IMR-90 (cell line): ENCODE data around the gene AAMDC. TPM values are rescaled to one million over a fixed set of nuclear protein-coding genes. Genes with fewer than 3 reads are reported as not detected.
"Not testable (repeated sequence)": the region's sequence is repeated elsewhere in the genome, so short reads cannot be mapped to it uniquely, and the experiment has no call there.

ENCODE experiments used
- ATAC-seq: fragments of 200-7000 bp; cut with Tn5 transposase; 2 replicates; pipeline ENCODE4 v1.9.1; 2020; ENCODE audit warnings: low read depth, mild to moderate bottlenecking, moderate library complexity
- BruUV-seq: library from RNA; stranded (reverse); fragments of 400-500 nt; replicated peaks from 2 replicates; lab custom pipeline; 2021; lab: Mats Ljungman, UMichigan
- CTCF ChIA-PET: fragments of 300-600 bp; formaldehyde crosslinking; extraction: SDS; loops from one replicate; lab custom pipeline; 2021; ENCODE audit warnings: antibody characterized with exemption; lab: Yijun Ruan, JAX
- POLR2A ChIA-PET: fragments of 300-600 bp; sonication (Branson Sonifier 250); formaldehyde crosslinking; loops from one replicate; lab custom pipeline; 2022; ENCODE audit warnings: antibody characterized with exemption; ENCODE audit not compliant: unreplicated experiment; lab: Charles Lee
- DNase-seq: peaks from one replicate; pipeline ENCODE4 v3.0.0; 2013
- H2AFZ ChIP-seq: replicated peaks from 2 replicates; pipeline ENCODE3; 2013; ENCODE audit warnings: low read length, mild to moderate bottlenecking; ENCODE audit not compliant: poor library complexity
- H2AK5ac ChIP-seq: 2 replicates; pipeline ENCODE4 v1.6.1; 2013; ENCODE audit warnings: low read depth, low read length, inconsistent platforms
- H2AK9ac ChIP-seq: replicated peaks from 2 replicates; pipeline ENCODE3; 2013; ENCODE audit warnings: mild to moderate bottlenecking, low read depth, low read length, moderate library complexity; ENCODE audit not compliant: poor library complexity
- H2BK120ac ChIP-seq: 2 replicates; pipeline ENCODE4 v1.6.1; 2013; ENCODE audit warnings: low read depth, low read length, inconsistent platforms
- H2BK15ac ChIP-seq: 3 replicates; pipeline ENCODE4 v1.6.1; 2013; ENCODE audit warnings: low read depth, low read length, inconsistent platforms
- H2BK20ac ChIP-seq: 2 replicates; pipeline ENCODE4 v1.6.1; 2013; ENCODE audit warnings: low read depth, mild to moderate bottlenecking, inconsistent platforms, low read length, moderate library complexity
- H2BK5ac ChIP-seq: 2 replicates; pipeline ENCODE4 v1.6.1; 2013; ENCODE audit warnings: mild to moderate bottlenecking, low read depth, low read length, inconsistent platforms; ENCODE audit not compliant: poor library complexity, severe bottlenecking
- H3K14ac ChIP-seq: replicated peaks from 2 replicates; pipeline ENCODE4 v1.6.1; 2013; ENCODE audit warnings: low read depth, low read length, inconsistent platforms
- H3K18ac ChIP-seq: 2 replicates; pipeline ENCODE4 v1.6.1; 2013; ENCODE audit warnings: low read depth, low read length, control low read depth
- H3K23ac ChIP-seq: 2 replicates; pipeline ENCODE4 v1.6.1; 2013; ENCODE audit warnings: low read depth, low read length, inconsistent platforms
- H3K27ac ChIP-seq: 2 replicates; pipeline ENCODE4 v1.5.1; 2013; ENCODE audit warnings: mild to moderate bottlenecking, control low read depth, low read length; ENCODE audit not compliant: insufficient read depth
- H3K27me3 ChIP-seq: 2 replicates; pipeline ENCODE4 v1.6.1; 2013; ENCODE audit warnings: low read length; ENCODE audit not compliant: control insufficient read depth, insufficient read depth
- H3K36me3 ChIP-seq: 2 replicates; pipeline ENCODE4 v1.6.1; 2013; ENCODE audit warnings: low read length, mixed read lengths; ENCODE audit not compliant: control insufficient read depth, insufficient read depth
- H3K4ac ChIP-seq: 2 replicates; pipeline ENCODE4 v1.6.1; 2013; ENCODE audit warnings: low read depth, low read length, inconsistent platforms
- H3K4me1 ChIP-seq: 2 replicates; pipeline ENCODE4 v1.6.1; 2013; ENCODE audit warnings: low read length, mixed read lengths; ENCODE audit not compliant: control insufficient read depth, insufficient read depth
- H3K4me2 ChIP-seq: 2 replicates; pipeline ENCODE4 v1.6.1; 2013; ENCODE audit warnings: low read depth, mild to moderate bottlenecking, control low read depth, low read length, moderate library complexity
- H3K4me3 ChIP-seq: 2 replicates; pipeline ENCODE4 v1.5.1; 2013; ENCODE audit warnings: low read depth, mild to moderate bottlenecking, control low read depth, low read length, moderate library complexity; ENCODE audit not compliant: insufficient read depth
- H3K56ac ChIP-seq: 2 replicates; pipeline ENCODE4 v1.6.1; 2013; ENCODE audit warnings: low read length, inconsistent platforms; ENCODE audit not compliant: insufficient read depth; ENCODE audit errors: extremely low read depth
- H3K79me1 ChIP-seq, 2 experiments: 2 replicates each; pipeline ENCODE4 v1.6.1; 2013; ENCODE audit warnings: low read length in 2 of 2, inconsistent platforms in 1 of 2, low read depth in 1 of 2
- H3K9ac ChIP-seq: 2 replicates; pipeline ENCODE4 v1.6.1; 2013; ENCODE audit warnings: low read depth, low read length, control low read depth
- H3K9me1 ChIP-seq: 2 replicates; pipeline ENCODE4 v1.6.1; 2013; ENCODE audit warnings: low read length, inconsistent platforms; ENCODE audit not compliant: insufficient read depth
- H3K9me3 ChIP-seq: 2 replicates; pipeline ENCODE4 v1.6.1; 2013; ENCODE audit warnings: low read length; ENCODE audit not compliant: control insufficient read depth, insufficient read depth
- H4K20me1 ChIP-seq: 2 replicates; pipeline ENCODE4 v1.6.1; 2013; ENCODE audit warnings: low read length, inconsistent platforms; ENCODE audit not compliant: insufficient read depth
- H4K5ac ChIP-seq: 2 replicates; pipeline ENCODE4 v1.6.1; 2013; ENCODE audit warnings: mild to moderate bottlenecking, low read depth, low read length, control low read depth
- H4K8ac ChIP-seq, 2 experiments: 2 replicates each; pipeline ENCODE4 v1.6.1; 2013; ENCODE audit warnings: low read depth in 2 of 2, low read length in 2 of 2, control low read depth in 1 of 2, inconsistent platforms in 1 of 2
- H4K91ac ChIP-seq: 2 replicates; pipeline ENCODE4 v1.6.1; 2013; ENCODE audit warnings: low read depth, low read length, inconsistent platforms; ENCODE audit not compliant: insufficient read depth
- FOS ChIP-seq: fragments of 150-350 bp; IDR thresholded peaks from 2 replicates; pipeline ENCODE4 v1.6.1; 2016; ENCODE audit warnings: low read depth, low read length
- MAFK ChIP-seq: IDR thresholded peaks from 2 replicates; pipeline ENCODE4 v1.6.1; 2012; ENCODE audit warnings: low read depth, low read length, improper control_type of control experiment
- WGBS, 2 experiments: methylation state at CpG; one replicate each; pipeline versions ENCODE4 v1.1.5 to v1.1.7; 2013; ENCODE audit warnings: missing lambda C conversion rate in 2 of 2; ENCODE audit not compliant: insufficient read length in 1 of 2; ENCODE audit errors: extremely low coverage in 2 of 2; 5-methylcytosine and 5-hydroxymethylcytosine counted together
- dilution Hi-C: fragments of 300-500 bp; cut with HindIII; formaldehyde crosslinking; loops from one replicate; pipeline ENCODE4 v1.14.3; 2018; ENCODE audit warnings: low sequenced_read_pairs; ENCODE audit not compliant: unreplicated experiment
- in situ Hi-C: fragments of 300-500 bp; cut with MboI; formaldehyde crosslinking; loops from 3 replicates; pipeline ENCODE4 v1.14.3; 2019; ENCODE audit warnings: low sequenced_read_pairs, inconsistent platforms, mixed read lengths
- intact Hi-C: fragments of 100-400 bp; cut with micrococcal nuclease; formaldehyde crosslinking; loops from 2 replicates; pipeline ENCODE4 v1.10.0; 2022
- polyA plus RNA-seq, 3 experiments: library from polyadenylated mRNA; depleted of rRNA; stranded (reverse); fragments of >200 nt; gene quantifications; 2 replicates each; pipeline ENCODE4 v1.2.3, GENCODE V29; 2012; ENCODE audit warnings: low replicate concordance in 1 of 3
- total RNA-seq: library from RNA; depleted of rRNA; stranded (reverse); fragments of >200 nt; gene quantifications from 2 replicates; pipeline ENCODE4 v1.2.3, GENCODE V29; 2012

Gene AAMDC
- total and polyA plus RNA-seq, 2 of the 4 experiments (the other 2 are of a cell fraction) = 15.8 to 47.6 TPM

DNA sequence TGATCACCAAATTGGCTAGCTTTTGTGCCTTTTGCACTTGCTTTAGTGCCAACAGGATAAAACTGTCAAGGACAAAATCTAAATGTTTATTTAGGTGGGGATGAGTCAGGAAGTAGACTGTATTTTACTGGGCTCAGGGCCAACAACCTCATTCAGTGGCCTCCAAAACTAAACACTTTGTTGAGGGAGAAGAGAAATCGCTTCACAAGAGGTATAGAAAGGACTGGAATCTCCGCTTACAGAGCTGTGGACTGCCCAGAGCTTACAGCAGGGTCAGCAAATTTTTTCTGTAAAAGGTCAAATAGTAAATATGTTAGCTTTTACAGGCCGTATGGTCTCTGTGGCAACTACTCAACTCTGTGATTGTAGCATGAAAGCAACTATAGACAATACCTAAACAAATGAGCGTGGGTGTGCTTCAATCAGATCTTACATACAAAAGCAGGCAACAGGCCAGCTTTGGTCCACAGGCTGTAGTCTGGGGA is 93.4 kb downstream of the AAMDC start:
- peak overlapping the region; percentile 75 for H2BK5ac ChIP-seq
- H4K8ac ChIP-seq, H4K5ac ChIP-seq, H3K27me3 ChIP-seq, H3K56ac ChIP-seq, H3K9ac ChIP-seq, H2AK9ac ChIP-seq, H3K4ac ChIP-seq, BruUV-seq, in situ Hi-C loops, H3K14ac ChIP-seq, H3K4me3 ChIP-seq, H3K36me3 ChIP-seq, H4K91ac ChIP-seq, H3K79me1 ChIP-seq, H2BK15ac ChIP-seq, dilution Hi-C loops, H2AK5ac ChIP-seq, CTCF ChIA-PET, H2BK120ac ChIP-seq, H2BK20ac ChIP-seq, H2AFZ ChIP-seq, H3K23ac ChIP-seq, H3K9me3 ChIP-seq: not testable (repeated sequence)
- peak overlapping the region; percentile 72; the same call in 1 of the 2 replicates for H3K27ac ChIP-seq
- H3K18ac ChIP-seq = peak overlapping the region; percentile 64; the same call in 1 of the 2 replicates
- H3K4me2 ChIP-seq = peak overlapping the region; percentile 88
- intact Hi-C loops = loop anchor here (1.0 kb wide), 1 partner anchor 93 kb away; the partner anchor contains the start of gene AAMDC
- H3K4me1 ChIP-seq = peaks cover 18% of the 10 kb centered on the region
- peaks cover 14% of the 10 kb centered on the region; the same call in 1 of the 2 replicates for H3K9me1 ChIP-seq
- WGBS, 2 experiments = 0% methylated on average over 1 of the region's 4 CpGs; no CpG with 5 or more reads in 1 of the 2 experiments
- POLR2A ChIA-PET = interaction anchor here (0.5 kb wide), 1 partner anchor 22 kb away, joined by 3 read pairs; no protein-coding TSS in a partner anchor
- ATAC-seq = peak; percentile 86
- DNase-seq = peak; percentile 95
- TF ChIP-seq MAFK (peak; percentile 88), FOS (peak; percentile 12; the same call in 1 of the 2 replicates)
- peaks cover 10% of the 10 kb centered on the region; the same call in 1 of the 2 replicates for H4K20me1 ChIP-seq

GRCh38 chr11:77917713-77918112 is 96.8 kb downstream of the AAMDC start:
- H3K14ac ChIP-seq, H3K56ac ChIP-seq, intact Hi-C loops, H2BK120ac ChIP-seq, H2AK9ac ChIP-seq, H3K4me3 ChIP-seq, POLR2A ChIA-PET, H2BK15ac ChIP-seq, H4K5ac ChIP-seq, H3K79me1 ChIP-seq, in situ Hi-C loops, H2BK5ac ChIP-seq, H3K9me3 ChIP-seq, H3K9ac ChIP-seq, H3K27ac ChIP-seq, H2AK5ac ChIP-seq, BruUV-seq, H4K91ac ChIP-seq, DNase-seq, H3K4ac ChIP-seq, H3K36me3 ChIP-seq, H2BK20ac ChIP-seq, H3K18ac ChIP-seq, dilution Hi-C loops, H2AFZ ChIP-seq, ATAC-seq, H3K23ac ChIP-seq, H3K27me3 ChIP-seq, H4K8ac ChIP-seq: not testable (repeated sequence)
- Histone ChIP-seq H3K9me1 (0 out of 2 replicates have a peak, but pooled peaks cover 10% of the 10 kb centered on the region), H3K4me2 (peak overlapping the region; percentile 40; the same call in 1 of the 2 replicates), H3K4me1 (peaks cover 13% of the 10 kb centered on the region), H4K20me1 (peaks cover 10% of the 10 kb centered on the region; the same call in 1 of the 2 replicates)
- CTCF ChIA-PET = interaction anchor here (0.6 kb wide), 1 partner anchor 306 kb away, joined by 4 read pairs; no protein-coding TSS in a partner anchor
- WGBS, 2 experiments = no CpG with 5 or more reads among the region's 2 CpGs
